COR-L47 (cell line): Measurements from ENCODE around the gene KRT40.
A peak's percentile ranks its signal among the peaks of the same experiment; 100 is the strongest.
"Not testable (repeated sequence)": the region's sequence is repeated elsewhere in the genome, so short reads cannot be mapped to it uniquely, and the experiment has no call there.

Source experiments
- DNase-seq: peaks from one replicate; lab custom pipeline; 2025; lab: John Stamatoyannopoulos, UW

KRT40 gene

DNA sequence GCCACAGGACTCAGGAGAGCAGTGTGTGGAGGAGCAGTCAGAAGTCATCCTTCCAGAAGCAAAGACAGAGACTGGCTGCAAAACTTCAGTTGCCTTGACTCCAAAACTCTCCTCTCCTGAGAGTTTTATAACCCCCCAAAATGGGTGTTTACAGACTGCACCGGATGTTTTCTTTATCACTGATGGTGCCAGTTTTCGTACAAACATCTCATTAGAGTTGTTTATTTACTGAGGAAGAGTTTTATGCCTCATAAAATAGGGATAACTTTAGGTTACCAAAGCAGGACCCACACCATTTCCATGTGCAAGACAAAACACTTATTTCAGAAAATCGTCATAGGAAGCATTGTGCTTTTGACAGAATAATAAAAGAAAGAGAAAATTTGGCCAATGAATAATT, at the start of gene KRT40:
TSS of gene KRT40 (minus strand) at position 101 of the 400 bp plus-strand sequence. CDS start at position 48, 53 bp downstream.
- DNase-seq: no peak

DNA sequence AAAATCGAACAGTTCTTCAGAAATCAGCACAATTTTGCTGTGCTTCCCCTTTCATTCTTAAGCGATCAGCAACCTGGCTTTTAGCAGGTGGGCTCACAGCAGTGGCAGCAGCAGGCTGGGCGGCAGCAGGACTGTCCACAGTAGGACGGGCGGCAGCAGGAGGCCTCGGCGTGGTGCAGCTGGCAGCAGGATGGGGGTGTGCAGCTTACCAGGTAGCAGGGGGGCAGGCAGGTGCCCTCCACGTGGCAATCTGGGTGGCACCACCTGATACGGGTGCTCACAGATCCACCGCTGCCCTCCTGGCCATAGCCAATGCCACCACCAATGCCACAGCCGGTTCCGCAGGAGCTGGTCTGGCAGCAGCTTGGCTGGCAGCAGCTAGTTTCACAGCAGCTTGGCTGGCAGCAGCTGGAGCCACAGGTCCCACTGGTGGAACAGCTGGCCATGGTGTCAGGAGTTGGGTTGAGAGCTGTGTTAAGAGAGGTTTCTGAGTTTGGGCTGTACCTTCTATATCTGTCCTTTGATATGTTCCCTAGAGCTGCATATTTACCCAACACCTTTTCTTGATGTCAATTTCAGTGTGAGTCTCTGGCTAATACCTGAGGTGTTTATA, 45.6 kb upstream of the KRT40 start, which contains the start of gene KRTAP1-4:
TSS of gene KRTAP1-4 (minus strand) at position 563 of the 613 bp plus-strand sequence. CDS start at position 446, 117 bp downstream.
- DNase-seq: no peak

DNA sequence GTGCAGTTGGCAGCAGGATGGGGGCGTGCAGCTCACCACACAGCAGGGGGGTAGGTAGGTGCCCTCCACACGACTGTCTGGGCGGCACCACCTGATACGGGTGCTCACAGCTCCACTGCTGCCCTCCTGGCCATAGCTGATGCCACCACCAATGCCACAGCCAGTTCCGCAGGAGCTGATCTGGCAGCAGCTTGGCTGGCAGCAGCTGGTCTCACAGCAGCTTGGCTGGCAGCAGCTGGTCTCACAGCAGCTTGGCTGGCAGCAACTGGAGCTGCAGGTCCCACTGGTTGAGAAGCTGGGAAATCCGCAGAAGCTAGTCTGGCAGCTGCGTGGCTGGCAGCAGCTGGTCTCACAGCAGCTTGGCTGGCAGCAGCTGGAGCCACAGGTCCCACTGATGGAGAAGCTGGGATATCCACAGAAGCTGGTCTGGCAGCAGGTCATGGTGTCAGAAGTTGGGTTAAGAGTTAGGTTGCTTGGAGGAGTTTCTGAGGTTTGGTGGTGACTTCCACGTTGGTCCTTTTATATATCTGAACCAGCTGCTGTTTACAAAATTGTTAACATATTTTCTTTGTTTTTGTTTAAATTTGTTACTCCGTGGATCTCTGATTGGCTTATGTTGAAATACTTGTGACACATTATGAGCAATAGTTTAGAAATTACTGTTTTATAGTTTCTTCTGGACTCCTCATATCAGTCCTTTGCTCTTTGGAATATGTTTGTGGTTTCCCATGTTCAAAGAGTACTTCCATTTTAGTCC, 42.8 kb upstream of the KRT40 start, which contains the start of gene KRTAP1-5:
TSS of gene KRTAP1-5 (minus strand) at position 494 of the 757 bp plus-strand sequence. CDS start at position 441, 53 bp downstream.
- peak; percentile 26 for DNase-seq

DNA sequence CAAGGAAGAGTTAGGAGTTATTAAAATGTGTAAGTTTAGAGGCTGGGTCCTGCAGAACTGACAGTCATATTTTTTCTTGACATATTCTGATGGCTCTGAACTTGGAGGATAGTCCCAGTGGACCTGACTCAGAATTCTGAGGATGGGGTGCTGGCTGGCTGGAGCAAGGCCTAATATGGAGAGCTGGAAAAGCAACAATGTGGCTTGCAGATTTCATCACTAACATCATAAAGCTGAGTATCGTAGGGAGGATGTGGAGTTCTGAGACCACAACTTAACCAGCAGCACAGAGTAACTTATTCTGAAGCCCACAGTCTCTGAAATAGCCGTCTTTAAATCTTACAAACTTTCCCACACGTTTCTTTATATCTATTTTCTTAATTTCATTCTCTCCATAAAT, 40.6 kb upstream of the KRT40 start:
- DNase-seq: no peak

DNA sequence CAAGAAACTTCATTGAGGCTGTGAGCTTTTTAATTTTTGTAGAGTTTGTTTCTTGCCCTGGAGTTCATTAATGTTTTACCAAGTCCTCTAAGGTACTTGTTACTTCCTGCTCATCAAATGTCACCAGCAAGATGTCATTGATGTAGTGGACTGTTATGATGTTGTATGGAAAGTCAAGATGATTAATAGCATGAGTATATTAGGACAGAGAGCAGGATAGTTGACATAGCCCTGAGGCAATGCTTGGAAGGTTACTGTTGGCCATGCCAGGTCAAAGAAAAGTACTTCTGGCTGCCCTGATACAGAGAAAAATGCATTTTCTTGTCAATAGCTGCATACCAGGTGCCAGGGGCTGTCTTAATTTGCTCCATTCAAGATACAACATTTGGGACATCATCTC, 36.2 kb upstream of the KRT40 start:
- DNase-seq: no peak

DNA sequence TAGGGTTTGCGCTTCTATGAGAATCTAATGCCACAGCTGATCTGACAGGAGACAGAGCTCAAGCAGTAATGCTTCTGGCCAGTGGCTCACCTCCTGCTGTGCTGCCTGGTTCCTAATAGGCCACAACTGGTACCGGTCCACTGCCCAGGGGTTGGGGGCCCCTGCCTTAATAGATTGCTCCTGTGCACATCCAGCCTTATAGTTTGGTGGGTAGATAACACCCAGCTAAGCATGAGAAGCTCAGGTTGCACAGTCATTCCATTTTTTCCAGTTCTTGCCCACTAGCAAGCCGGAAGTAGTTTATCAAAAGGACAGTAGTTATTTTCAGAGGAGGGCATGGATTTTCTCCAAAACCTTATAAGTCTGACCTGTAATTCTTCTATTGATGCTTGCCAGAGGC, 35.3 kb upstream of the KRT40 start:
- DNase-seq: no peak

DNA sequence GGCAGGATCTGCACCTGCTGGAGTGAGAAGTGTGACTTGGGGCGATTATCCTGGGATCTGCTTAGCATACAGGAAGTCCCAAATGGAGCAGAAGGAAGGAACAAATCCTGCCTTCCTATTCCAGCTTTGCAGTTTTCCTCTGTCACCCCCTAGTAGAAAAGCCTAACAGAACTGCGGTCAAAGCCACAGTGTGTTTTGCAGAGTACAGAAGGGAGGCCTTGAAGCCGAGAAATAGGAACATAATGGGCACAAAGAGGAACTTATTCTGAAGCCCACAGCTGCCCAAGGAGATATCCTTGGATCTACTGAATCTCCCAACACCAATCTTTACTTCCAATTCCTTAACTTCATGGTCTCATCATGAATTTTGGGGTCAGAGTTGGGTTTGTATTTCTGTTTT, 34.4 kb upstream of the KRT40 start:
- DNase-seq: no peak

DNA sequence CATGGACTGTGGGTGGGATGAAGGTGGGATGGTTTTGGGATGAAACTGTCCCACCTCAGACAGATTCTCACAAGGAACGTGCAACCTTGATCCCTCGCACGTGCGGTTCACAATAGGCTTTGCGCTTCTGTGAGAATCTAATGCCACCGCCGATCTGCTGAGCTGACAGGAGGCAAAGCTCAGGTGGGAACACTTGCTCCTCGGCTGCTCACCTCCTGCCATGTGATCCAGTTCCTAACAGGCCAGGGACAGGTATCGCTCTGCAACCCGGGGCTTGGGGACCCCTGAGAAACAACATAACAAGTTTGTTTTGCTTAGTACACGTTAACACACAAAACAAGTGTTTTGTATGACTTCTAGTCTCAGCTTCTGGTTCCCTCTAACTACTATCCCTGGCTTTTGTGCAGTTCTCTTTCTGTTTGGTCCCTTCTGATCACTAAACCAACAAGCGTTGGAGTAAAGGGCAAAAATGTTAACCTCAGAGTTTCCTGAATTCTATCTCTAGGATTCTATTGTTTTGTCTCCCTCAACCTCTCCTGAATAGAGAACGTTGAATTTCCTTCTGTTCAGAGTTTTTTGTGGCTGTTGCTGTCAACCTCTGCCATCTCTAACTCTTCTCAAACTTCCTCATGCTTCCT, 32.6 kb upstream of the KRT40 start:
- DNase-seq: no peak

DNA sequence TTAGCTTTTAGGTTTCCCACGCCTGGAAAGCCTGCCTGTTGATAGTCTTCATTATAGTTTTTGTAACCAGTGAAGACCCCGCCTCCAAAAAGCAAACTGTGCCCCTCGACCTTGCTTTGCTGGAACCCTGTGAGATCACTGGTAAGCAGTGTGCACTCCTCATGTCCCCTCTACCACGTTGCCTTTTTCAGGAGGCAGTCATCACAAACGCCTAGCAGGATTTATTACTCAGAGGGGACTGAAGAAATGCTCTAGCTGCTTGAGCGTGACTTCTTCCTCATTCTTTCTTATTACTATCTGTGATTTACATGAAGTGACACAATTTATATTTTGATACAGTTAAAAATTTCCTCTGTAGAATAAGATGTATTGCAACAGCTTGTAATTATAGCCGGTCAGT, 31.3 kb upstream of the KRT40 start:
- DNase-seq: no peak

DNA sequence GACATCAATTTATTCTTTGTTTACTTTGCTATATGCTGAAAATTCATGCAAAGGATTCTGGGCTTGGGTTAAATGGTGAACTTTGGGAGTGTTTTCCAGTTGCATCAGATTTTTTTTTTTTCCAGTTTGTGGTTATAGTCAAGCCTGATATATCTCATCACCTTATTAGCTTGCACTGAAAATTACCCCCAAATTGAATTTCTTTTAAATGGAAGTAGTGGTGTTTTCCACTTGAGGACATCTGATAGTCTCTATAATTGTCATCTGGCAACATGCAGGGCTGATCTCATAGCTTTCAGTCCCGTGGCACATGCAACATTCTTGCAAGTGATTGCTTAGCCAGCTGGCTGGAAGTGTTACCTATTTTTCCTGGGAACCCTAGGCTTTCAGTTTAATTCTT, 29.5 kb upstream of the KRT40 start:
- DNase-seq: no peak

DNA sequence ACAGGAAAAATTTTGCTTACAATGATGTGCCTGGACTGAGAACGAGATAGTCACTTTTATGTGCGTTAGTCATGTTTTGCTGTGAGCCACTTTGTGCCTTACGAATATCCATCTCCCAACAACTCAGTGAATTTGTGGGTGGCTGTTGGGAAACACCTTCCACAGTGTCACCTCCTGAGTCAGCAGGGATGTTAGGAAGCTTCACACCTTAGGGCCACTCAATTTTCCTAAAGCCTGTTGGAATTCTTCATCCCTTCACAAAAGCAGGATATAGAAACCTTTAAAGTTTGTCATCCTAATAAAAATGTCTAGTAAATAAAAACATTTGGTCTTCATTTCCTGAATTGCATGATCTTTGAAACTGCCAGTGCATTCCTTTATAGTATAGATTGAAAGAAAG, 29.1 kb upstream of the KRT40 start:
- no peak for DNase-seq

DNA sequence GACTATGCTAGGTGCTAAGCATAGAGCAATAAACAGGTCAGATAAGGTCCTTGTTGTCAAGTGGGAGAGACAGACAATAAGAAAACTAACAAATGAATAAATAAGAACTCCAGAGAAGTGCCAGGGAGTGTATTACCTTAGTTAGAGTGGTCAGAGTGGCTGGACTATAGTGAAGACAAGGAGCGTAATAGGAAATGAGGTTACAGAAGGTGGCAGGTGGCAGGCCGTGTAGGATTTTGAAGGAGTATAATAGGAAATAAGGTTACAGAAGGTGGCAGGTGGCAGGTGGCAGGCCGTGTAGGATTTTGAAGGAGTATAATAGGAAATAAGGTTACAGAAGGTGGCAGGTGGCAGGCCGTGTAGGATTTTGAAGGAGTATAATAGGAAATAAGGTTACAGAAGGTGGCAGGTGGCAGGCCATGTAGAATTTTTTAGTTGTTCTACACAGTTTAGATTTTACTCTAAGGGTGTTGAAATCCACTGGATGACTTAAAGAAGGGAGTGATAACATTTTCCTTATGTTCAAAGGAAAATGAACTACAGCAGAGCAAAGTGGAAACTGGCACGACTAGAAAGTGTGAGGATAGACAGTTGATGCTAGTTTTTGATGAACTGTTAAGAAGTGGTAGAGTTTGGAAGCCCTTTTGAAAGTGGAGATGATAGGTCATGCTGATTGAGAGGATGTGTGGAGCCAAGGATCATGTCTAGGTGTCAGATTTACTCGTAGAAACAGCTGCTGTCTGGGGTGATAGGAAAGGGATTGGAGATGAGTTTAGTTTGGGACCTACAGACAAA, 28.4 kb upstream of the KRT40 start:
- no peak for DNase-seq

DNA sequence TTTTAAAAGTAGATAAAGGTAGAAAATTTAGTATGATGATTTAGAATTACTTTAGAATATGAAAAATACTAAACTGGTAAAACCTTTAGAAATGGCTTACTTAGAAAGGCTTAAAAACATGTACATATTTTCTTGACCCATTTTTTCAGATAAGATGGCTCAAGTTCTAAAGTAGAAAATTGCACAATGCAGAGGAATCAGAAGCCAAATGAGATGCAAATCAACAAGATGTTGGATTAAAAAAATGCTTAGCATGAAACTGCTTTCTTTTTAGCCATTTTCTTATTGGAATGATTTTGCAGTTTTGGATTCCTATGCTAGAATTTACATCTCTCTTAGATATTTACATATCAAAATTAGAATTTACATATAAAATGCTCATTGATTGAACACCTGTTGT, 26.3 kb upstream of the KRT40 start:
- no peak for DNase-seq

DNA sequence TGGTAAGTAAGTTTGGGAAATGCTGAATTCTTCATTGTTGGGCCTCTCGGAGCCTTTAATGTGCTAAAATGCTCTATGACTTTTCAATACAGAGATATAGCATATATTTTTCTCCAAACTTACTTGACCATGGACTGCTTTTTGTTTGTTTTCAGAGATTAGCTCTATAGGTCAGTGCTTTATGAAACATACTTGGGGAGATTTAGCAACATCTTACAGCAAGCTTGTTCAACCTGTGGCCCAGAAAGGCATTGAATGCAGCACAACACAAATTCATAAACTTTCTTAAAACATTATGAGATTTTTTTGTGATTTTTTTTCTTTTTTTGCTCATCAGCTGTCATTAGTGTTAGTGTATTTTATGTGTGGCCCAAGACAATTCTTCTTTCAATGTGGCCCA, 25.8 kb upstream of the KRT40 start:
- no peak for DNase-seq

DNA sequence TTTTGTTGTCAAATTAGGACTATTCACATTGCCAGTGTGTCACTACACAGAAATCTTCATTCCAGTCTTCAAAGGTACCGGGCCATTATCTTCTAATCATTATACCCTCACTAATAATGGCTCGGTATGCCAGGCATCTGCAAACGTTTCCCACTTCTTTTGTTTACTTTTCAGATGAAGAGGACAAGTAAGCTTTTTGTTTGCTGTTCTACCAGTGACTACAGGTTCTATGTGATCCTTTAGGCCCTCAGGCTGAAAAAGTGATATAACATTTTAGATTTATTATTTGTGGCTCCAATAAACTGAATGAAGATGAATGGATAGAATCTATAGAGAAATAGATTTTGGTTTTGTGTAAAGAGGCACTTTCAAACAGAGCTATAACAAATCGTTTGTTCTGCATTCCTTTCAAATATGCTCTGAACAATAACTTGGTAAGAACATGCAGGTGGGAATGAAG, 25.2 kb upstream of the KRT40 start:
- no peak for DNase-seq

DNA sequence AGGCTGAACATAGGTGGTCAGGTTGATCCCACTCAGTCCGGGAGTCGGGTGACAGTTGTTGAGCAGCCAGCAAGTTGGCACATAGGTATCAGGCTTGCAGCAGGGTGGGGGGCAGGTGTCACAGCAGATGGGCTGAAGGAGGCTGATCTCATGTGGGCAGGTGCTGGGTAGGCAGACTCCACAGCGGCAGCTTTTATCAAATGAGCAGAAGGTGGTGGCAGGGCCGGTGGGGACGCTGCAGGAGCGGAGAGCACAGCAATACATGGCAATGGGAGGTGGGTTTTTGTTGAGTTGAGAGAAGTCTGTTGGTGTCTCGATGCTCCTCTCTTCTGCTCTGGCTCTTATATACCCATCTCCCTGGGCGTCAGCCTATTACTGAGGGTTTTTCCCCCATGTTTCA, 24.7 kb upstream of the KRT40 start, which contains the start of gene KRTAP3-1:
TSS of gene KRTAP3-1 (minus strand) at position 318 of the 400 bp plus-strand sequence. CDS start at position 264, 54 bp downstream.
- DNase-seq: no peak

DNA sequence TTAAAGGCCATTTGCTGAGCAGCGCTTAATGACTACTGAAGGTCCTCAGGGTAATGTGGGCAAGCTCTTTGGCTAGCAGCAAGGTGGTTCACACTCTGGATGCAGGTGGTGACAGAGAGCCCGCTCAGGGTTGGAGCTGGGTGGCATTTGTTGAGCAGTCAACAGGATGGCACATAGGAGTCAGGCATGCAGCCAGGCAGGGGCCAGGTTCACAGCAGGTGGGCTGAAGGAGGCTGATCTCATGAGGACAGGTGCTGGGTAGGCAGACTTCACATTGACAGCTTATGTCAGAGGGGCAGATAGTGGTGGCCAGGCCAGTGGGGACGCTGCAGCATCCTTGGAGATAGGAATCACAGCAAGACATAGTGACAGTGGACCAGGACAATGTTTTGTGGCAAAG, 20.3 kb upstream of the KRT40 start:
- DNase-seq: no peak

DNA sequence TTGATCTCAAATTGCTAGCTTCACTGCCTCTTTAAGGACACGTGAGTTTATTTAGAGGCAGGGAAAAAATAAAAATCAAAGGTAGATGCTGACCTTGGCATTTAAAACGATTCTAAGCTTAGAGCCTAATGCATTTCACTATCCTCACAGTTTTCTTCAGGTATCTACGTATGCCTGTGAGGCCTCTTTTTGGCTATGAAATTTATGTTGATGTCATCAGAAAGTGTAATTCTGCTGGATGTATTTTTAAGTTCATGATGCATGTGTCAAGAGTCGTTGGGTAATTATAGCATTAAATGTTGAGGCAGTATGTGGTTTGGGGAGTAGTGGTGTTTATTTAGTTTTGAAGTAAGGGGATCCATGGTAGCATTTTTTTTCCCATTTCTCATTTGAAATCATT, 19.8 kb upstream of the KRT40 start:
- DNase-seq: no peak

DNA sequence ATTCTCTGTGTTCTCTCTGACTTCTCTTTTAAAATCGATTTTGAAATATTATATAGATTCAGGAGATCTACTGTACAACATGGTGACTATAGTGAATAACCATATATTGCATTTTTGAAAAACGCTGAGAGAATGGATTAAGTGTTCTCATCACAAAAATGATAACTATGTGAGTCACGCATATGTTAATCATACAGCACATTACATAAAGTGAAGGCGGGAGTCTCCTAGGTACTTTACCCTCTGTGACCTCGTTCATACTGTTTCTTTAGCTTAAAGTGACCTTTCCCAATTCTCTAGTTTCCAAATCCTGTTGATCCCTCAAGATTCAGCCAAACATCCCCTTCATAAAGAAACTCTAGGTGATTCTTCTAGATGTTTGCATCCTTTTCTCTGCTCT, 18.7 kb upstream of the KRT40 start:
- no peak for DNase-seq

DNA sequence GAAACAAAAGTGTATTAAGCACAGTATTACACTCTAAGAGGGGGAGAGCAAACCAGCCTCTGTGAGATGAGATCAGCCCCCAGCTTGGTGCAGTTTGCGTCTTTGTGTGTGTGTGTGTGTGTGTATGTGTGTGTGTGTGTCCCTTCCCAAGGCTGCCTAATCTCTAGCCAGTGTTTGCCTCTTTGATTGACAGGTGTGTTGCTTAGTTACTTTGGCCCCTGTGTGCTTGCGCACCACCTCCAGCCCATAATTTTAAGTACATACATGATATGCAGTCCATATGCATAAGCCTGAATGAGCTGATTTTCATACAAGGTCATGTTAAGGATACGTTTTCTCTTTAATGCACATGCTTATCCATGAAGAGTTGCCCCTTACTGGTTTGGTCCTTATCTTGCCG, 17.7 kb upstream of the KRT40 start:
- DNase-seq: no peak

DNA sequence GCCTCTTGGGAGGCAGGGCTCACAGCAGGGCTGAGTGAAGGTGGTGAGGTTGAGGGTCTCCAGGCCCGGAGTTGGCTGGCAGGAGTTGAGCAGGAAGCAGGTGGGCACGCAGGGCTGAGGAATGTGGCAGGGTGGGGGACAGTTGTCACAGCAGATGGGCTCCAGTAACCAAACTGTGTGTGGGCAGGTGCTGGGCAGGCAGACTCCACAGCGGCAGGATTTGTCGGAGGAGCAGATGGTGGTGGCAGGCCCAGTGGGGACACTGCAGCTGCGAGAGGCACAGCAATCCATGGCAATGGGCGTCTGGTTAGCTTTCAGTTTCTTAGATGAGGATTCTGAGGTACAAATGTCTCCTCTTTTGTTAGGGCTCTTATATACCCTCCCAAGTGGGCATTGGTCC, 15.4 kb upstream of the KRT40 start, which contains the start of gene KRTAP3-2:
TSS of gene KRTAP3-2 (minus strand) at position 344 of the 400 bp plus-strand sequence. CDS start at position 291, 53 bp downstream.
- DNase-seq: not testable (repeated sequence)

DNA sequence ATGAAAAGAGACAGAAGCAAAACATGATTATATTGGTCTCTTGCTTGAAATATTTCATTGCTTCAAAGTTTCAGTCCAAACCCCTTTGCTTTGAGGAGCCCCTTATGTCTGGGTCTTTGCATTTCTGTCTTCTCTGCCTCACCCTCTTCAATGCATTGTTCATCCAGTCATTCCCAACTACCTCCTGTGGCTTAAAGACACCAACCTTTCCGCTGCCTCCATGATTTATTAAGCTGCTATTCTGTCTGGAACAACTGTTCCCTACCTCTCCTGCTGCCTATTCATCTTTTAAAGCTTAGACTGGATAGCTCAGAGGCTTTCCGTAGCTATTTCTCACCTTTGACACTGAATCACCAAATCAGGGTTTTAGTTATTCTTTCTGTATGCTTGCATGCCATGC, 13.2 kb upstream of the KRT40 start:
- DNase-seq: no peak
